OCI-LY3 (cell line): ENCODE results near the gene HRCT1.

Source experiments
- EZH2phosphoT487 ChIP-seq: fragments of 200-600 bp; shearing (Covaris generic); IDR thresholded peaks from 2 replicates; pipeline ENCODE4 v1.6.1; 2018; ENCODE audit warnings: antibody characterized with exemption, mixed run types, low read depth
- TF ChIP-seq, protein P1 (sequence below): fragments of 200-600, 300-600 bp; sonication (generic); IDR thresholded peaks from 2 replicates; pipeline ENCODE4 v1.5.1; 2014; ENCODE audit warnings: antibody characterized with exemption, low read length, low read depth

DNA sequence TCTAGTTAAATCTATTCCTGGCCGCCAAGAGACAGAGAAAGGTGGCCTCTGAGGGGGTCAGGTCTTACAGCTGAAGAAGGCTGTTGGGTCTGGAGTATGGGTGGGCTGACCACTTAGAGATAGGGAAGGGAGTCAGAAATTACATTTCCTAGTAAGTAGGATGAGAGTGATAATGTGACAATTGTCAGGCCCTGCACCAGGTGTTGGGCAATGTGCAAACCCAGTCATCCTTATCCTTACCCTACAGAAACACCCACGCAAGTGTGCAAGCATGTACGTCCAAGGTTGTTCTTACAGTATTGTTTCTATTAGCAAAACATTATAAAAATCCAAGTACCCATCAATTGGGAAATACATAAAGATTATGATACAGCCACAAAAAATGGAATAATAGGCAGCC is 12.8 kb downstream of the HRCT1 start:
- TF ChIP-seq, protein P1, sequence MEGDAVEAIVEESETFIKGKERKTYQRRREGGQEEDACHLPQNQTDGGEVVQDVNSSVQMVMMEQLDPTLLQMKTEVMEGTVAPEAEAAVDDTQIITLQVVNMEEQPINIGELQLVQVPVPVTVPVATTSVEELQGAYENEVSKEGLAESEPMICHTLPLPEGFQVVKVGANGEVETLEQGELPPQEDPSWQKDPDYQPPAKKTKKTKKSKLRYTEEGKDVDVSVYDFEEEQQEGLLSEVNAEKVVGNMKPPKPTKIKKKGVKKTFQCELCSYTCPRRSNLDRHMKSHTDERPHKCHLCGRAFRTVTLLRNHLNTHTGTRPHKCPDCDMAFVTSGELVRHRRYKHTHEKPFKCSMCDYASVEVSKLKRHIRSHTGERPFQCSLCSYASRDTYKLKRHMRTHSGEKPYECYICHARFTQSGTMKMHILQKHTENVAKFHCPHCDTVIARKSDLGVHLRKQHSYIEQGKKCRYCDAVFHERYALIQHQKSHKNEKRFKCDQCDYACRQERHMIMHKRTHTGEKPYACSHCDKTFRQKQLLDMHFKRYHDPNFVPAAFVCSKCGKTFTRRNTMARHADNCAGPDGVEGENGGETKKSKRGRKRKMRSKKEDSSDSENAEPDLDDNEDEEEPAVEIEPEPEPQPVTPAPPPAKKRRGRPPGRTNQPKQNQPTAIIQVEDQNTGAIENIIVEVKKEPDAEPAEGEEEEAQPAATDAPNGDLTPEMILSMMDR = no peak
- TF ChIP-seq EZH2phosphoT487 = no peak
